GM08714 (cell line): Measurements from ENCODE around the gene GFRA1.

Experiments
- H3K4me3 ChIP-seq: fragments of 200-500 bp; sonication (Bioruptor generic); 2 replicates; pipeline ENCODE4 v1.5.1; 2014; ENCODE audit warnings: mild to moderate bottlenecking, low read length, inconsistent platforms
- ZNF274 ChIP-seq: IDR thresholded peaks from 2 replicates; pipeline ENCODE4 v1.6.1; 2012; ENCODE audit warnings: mild to moderate bottlenecking, low read depth, low read length

GFRA1 gene

DNA sequence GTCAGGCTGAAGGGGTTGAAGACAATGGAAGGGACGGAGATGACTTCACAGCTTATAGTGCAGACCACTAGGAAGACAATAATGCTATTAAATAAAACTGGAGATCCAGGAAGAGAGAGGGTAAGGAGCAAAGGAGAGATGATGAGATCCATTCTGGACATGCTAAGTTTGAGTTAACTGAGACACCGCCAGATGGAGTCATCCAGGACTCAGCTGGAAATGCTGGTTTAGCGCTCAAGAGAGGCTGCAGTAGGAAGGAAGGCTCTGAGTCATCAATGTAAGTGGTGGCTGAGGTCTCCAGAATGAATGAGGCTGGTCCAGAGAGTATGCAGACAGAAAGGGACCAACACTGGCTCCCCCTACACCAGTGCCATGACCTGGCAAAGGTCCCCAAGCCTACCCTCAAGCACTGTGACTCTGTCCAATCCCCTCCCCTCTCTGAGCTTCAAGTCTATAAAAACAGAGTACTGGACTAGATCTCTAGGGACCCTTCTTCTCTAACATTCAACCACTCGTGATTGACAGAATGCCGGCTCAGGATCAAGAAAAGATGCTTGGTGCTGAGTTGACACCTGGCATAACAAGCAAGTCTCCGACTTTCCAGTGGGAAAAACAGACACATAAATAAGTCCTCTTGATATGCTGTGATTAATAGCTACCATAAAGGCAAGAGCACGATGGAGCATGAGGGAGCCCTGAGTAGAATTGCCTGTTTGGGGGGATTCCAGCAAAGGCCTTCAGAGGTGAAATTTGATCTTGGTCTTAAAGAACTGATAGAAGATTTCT, 8.9 kb downstream of the GFRA1 start:
- H3K4me3 ChIP-seq, result no peak overlapping the region
- TF ChIP-seq ZNF274, result no peak

DNA sequence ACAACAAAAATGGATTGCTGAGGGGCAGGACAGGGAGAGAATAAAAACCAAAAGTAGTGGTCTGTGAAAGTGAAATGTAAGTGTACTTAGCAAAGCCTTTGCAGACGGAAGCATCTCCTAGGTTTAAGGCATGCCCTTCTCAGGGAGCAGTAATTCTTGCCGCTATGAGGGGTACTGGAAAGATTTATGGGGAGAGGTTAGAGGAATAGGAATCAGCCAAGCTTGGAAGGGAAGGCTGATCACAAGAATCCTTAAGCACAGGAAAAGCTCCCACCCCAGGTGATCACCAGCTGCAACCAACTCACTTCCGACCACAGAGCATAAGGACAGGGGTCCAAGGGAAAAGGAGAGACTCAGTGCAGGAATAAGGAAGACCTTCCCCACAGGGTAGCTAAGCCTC, 10.3 kb downstream of the GFRA1 start:
- no peak for TF ChIP-seq ZNF274
- H3K4me3 ChIP-seq, result no peak overlapping the region

DNA sequence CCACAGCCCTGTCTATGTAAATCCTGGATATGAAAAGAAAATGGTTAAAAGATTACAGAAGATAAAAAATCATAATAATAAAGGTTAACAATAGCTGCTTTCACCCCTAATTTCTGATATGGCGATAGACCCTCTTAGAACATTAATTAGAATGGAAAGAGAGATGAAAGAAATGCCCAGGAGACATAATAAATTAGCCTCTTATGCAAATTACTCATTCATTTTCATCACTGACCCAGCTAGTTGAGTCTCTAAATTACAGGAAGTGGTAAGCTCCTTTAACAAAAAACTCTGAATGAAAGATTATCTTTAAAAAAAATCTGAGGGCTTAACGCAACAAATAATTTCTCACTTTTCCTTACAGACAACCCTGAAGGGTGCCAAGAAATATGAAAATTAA, 12.4 kb downstream of the GFRA1 start:
- no peak overlapping the region for H3K4me3 ChIP-seq

DNA sequence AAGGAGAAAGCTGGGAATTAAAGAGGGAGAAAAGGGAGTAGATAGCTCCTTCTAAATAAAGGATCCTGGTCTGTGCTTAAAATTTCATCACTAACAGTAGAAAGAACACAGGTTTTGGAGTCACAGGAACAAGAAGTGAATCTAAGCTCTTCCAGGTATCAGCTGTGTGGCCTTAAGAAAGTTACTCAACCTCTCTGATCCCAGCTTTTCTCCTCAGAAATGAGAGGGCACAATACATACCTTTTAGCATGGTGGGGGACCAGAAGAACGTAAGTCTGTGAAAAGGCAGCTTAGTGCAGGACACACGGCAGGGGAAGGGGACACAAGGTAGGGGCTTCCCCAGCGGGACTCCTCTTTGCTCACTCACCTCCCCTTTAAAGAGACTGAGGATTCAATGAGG, 13.4 kb downstream of the GFRA1 start:
- TF ChIP-seq ZNF274, result no peak
- H3K4me3 ChIP-seq, result no peak overlapping the region

More for the DNA sequence above, 12.4 kb downstream of the GFRA1 start:
- TF ChIP-seq ZNF274, result no peak

DNA sequence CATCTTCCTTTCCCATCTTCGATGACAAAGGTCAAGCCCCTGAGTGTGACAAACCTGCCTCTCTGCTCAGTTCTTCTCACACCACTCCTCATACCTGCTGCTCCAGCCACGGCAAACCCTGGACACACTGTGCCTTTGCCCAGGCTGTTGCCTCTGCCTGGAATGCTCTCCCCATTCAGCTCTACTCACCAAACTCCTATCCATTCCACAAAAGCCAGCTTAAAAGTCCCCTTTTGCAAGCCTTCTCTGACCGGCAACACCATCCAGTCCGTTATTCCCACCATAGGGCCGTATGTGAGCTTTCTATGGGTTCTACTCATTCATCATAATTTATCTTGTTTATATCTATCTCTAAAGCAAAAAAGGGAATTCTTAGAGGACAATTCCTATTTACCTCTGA, 15.2 kb downstream of the GFRA1 start:
- H3K4me3 ChIP-seq, result no peak overlapping the region
- no peak for TF ChIP-seq ZNF274

DNA sequence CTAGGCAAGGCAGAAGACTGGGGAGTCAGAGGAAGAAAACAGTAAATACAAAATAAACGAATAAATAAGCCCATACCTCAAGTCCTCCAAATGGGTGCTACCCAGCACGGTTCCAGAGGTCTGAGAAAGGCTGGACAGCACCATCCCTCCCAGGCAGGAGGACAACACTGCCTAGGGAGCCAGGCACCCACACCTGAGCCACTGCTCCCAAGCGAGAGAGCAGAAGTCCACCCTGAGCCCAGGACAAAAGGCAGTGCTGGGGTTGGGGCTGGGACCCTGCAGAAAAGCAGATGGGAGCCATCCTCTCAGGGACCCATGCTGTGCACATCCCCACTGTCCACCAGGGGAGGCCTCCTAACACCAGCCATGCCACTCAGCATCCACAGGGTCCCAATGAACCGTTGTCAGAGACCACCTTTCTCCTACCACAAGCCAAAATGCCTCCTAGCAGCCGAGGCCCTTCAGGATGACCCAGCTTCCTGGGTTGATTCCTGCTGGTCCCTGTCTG, 16.2 kb downstream of the GFRA1 start:
- H3K4me3 ChIP-seq, result no peak overlapping the region
- no peak for TF ChIP-seq ZNF274

DNA sequence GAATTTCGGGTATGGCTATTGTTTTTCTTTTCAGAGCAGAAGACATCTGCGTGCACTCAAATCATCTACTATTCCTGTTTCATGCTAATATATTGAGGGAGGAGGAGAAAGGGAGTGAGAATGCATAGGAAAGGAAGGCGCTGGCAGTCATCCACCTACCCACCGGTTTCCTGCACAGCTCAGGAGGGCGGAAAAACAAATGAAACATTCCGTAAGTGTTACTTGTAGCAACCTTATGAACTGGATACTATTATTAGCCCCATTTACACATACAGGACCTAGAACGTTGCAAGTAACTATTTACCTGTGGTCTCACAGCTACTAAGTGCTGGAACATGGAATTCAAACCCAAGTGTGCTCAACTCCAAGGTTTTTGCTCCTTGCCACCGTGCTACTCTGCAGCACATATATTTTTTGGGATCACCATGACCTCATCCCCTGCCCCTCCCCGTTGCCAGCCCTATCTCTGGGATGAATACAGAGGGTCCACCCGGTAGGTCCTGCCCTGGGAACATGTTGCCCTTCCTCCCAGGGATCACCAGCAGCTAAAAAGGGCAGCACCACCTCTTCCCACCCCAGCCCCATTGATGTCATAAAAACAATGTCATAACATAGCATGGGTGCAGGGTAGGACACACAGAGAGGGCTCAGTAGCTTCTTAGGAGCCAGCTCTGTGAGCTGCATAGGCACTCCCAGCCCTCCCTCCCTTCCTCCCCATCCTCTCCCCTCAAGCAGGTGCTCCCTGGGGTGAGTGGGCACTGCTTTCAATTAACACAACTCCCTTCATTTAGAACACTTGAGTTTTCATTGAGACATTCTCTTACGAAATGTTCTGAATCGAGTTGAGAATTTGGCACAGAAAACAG, 16.9 kb downstream of the GFRA1 start:
- no peak for TF ChIP-seq ZNF274

DNA sequence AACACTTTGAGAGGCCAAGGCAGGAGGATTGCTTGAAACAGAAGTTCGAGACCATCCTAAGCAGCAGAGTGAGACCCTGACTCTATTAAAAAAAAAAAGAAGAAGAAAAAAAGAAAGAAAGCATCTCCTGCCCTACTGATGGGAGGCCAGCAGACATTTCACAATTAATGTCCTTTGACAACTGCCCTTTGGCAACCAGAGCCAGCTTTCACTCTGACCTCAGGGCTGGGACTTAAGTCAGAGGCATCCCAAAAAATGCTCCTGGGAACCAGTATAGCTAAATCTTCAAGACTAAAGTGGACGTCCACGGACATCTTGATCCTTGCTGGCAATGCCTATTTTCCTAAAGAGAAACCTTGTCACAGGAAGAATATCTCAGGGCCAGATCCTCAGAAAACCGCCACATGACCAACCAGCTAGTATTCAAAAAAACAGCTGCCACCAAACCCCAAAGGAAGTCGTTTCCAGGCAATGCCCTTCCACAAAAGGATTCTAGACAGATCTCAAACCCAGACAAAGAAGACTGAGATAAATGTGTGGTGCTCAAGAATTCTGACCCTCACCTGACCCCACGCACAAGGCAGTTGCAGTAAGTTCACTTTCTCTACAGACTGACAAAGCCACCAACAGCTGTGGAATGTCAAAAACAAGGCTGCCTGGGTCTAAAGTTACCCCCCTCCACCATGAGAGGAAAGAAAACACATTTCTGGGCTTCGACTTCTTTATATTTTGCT, 18.4 kb downstream of the GFRA1 start:
- no peak overlapping the region for H3K4me3 ChIP-seq
- TF ChIP-seq ZNF274, result no peak

More for the DNA sequence above, 16.9 kb downstream of the GFRA1 start:
- no peak overlapping the region for H3K4me3 ChIP-seq

DNA sequence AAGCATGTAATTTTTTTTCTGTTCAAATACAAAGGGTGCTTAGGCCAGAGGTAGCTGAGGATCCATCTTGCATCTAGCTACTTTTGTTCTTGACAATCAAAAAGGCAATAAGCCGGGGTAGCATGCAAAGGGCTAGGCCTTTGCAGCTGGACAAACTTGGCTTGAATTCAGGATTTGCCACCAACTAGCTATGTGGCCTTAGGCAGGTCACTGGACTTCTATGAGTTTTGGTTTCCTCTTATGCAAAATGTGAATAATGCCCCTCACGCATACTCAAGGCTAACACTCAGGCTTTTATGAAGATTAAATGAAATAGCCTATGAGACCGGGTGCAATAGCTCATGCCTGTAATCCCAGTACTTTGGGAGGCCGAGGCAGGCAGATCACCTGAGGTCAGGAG, 19.3 kb downstream of the GFRA1 start:
- TF ChIP-seq ZNF274, result no peak

DNA sequence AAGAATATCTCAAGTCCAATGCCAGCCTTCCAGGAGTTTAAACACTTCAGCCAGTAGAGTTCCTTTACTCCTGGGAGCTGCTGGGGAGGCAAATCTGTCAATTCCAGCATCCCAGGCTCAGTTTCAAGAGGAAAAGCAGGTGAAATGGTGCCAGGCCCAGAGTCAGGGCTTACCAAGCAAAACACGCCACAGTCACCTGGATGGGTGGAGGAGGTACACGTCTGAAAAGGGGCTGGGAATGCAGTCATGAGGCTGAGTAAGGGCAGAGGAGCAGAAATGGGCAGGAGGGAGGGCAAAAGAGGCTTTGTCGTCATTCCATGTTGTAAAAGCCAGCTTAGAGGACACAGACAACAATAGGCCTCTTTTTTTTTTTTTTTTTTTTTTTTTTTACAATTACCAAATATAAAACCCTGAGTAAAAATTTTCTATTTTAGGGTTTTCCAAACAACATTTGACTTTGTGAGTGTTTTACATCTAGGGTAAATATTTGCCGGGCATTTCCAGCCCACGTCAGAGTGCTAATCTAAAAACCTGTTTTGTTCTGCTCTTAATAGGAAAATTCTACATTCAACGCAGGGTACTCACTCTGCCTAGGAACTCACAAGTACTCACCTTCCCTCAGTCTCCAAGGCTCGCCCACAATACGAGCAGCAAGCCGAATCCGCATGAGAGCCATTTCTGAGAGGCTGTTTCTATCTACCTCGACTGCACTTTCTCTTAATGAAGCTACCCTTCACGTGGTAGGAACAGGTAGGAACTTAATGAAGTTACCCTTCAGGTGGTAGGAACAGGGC, 21.2 kb downstream of the GFRA1 start:
- no peak overlapping the region for H3K4me3 ChIP-seq
- TF ChIP-seq ZNF274, result no peak

More for the DNA sequence above, 19.3 kb downstream of the GFRA1 start:
- H3K4me3 ChIP-seq, result no peak overlapping the region

DNA sequence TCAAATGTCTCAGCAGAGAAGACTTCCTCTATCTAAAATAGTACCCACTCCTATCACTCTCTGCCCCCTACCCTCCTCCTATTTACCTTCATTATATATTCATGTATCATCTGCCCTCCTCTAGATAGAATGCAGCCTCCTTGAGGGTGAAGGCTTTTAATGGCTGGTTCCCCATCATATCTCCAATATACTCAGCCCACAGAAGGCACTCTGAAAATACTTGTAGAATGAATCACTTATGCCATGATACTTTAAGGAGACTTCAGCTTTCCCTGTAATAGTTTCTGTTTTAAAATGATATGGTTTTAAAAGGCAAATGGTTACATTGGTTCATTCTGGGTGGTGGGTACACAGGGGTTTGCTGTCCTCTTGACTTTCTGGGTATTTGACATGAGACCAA, 25.3 kb downstream of the GFRA1 start:
- no peak for TF ChIP-seq ZNF274
- no peak overlapping the region for H3K4me3 ChIP-seq

DNA sequence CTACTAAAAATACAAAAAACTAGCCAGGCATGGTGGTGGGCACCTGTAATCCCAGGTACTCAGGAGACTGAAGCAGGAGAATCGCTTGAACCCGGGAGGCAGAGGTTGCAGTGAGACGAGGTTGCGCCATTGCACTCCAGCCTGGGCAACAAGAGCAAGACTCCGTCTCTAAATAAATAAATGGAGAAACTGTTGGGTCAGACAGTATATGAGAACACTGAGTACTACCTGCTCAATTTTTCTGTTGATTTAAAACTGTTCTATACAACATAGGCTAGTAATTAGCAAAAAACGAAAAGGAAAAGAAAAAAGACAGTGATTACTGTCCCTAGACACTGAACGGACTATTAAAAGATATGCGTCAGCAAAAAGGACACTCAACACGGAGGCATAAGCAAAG, 26.7 kb downstream of the GFRA1 start:
- H3K4me3 ChIP-seq, result no peak overlapping the region
- no peak for TF ChIP-seq ZNF274

DNA sequence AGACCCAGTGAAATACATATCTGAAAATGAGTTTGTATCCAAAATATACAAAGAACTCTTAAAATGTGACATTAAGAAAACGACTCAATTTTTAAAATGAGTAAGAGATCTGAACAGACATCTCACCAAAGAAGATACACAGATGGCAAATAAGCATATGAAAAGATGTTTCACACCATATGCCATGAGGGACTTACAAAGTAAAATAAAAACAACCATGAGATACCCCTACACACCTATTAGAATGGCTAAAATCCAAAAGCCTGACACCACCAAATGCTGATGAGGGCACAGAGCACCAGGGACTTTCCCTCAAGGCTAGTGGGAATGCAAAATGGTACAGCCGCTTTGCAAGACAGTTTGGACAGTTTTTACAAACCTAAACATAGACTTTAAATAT, 27.9 kb downstream of the GFRA1 start:
- H3K4me3 ChIP-seq, result no peak overlapping the region
- no peak for TF ChIP-seq ZNF274
